ENCODE data around the gene SERINC2.
"Not testable (repeated sequence)": the region's sequence is repeated elsewhere in the genome, so short reads cannot be mapped to it uniquely, and the experiment has no call there.

SERINC2 gene

DNA sequence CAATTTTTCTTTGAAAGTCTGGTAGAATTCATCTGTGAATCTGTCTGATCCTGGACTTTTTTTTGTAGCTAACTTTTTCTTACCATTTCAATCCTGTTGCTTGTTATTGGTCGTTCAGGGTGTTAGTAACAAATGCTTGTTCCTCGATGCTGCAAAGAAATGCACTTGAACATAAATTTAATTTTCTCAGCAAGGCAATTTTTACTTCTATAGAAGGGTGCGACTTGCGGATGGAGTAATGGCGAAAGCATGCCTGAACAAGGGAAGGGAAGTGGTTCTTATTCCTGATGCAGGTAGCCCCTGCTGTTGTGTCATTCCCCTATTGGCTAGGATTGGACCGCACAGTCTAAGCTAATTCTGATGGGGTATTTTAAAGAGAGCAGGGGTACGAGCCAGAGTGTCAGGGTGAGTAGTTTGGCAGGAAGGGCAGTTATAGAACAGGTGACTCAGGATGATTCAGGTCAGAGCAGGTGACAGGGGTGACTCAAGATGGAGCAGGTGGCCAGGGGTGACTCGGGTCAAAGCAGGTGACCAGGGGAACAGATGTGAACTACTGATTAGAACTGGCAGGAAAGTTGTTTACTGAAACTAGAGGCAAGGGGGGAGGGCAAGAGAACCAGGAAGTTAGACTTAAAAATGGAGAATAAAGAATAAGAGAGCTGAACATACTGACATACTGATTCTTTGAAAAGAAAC lies 40.5 kb downstream of the SERINC2 start:
- TF ChIP-seq, protein P1, sequence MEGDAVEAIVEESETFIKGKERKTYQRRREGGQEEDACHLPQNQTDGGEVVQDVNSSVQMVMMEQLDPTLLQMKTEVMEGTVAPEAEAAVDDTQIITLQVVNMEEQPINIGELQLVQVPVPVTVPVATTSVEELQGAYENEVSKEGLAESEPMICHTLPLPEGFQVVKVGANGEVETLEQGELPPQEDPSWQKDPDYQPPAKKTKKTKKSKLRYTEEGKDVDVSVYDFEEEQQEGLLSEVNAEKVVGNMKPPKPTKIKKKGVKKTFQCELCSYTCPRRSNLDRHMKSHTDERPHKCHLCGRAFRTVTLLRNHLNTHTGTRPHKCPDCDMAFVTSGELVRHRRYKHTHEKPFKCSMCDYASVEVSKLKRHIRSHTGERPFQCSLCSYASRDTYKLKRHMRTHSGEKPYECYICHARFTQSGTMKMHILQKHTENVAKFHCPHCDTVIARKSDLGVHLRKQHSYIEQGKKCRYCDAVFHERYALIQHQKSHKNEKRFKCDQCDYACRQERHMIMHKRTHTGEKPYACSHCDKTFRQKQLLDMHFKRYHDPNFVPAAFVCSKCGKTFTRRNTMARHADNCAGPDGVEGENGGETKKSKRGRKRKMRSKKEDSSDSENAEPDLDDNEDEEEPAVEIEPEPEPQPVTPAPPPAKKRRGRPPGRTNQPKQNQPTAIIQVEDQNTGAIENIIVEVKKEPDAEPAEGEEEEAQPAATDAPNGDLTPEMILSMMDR (IDR thresholded peaks at IDR 0.05; ENCODE audit: low read depth, low read length): no peak
- DNase-seq (ENCODE audit: extremely low read depth, low read depth): no peak

GRCh38 chr1:31458287-31458896 lies 45.4 kb downstream of the SERINC2 start:
- DNase-seq (ENCODE audit: extremely low read depth, low read depth): no peak
- TF ChIP-seq, protein P1 (IDR thresholded peaks at IDR 0.05; ENCODE audit: low read depth, low read length): no peak

GRCh38 chr1:31460027-31460426 lies 47.0 kb downstream of the SERINC2 start:
- no peak for DNase-seq (ENCODE audit: extremely low read depth, low read depth)
- TF ChIP-seq, protein P1 (IDR thresholded peaks at IDR 0.05; ENCODE audit: low read depth, low read length): peak; percentile 17

DNA sequence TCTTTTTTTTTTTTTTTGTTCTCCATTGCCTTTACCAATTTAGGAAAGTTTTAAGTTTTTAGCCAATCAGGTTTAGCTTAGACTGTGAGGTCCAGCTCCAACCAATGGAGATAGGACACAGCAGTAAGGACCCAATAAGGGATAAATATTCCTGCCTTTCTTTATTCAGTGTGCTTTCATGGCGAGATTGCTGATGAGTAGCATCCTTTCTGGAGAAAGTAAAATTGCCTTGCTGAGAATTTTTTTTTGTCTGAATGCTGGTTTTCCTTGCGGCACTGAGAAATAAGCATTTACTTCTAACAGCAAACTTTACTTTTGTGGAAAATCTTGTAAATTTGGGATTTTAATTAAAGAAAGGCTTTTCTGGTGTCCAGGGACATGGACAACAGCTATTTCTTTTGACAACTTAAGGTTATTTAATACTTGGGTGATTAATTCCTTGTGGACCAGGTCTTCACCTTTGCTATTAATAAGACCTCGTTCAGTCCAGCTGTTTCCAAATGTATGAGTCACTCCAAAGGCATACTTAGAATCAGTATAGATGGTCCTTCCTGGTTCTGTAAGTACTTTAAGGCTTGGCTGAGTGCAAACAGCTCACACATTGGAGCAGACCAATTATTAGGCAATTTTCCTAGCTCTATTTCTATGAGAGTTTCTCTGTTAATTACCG lies 54.1 kb downstream of the SERINC2 start:
- DNase-seq (ENCODE audit: extremely low read depth, low read depth): no peak
- TF ChIP-seq, protein P1 (IDR thresholded peaks at IDR 0.05; ENCODE audit: low read depth, low read length): no peak

GRCh38 chr1:31470794-31471315 lies 57.8 kb downstream of the SERINC2 start:
- no peak for DNase-seq (ENCODE audit: extremely low read depth, low read depth)
- TF ChIP-seq, protein P1 (IDR thresholded peaks at IDR 0.05; ENCODE audit: low read depth, low read length): no peak

DNA sequence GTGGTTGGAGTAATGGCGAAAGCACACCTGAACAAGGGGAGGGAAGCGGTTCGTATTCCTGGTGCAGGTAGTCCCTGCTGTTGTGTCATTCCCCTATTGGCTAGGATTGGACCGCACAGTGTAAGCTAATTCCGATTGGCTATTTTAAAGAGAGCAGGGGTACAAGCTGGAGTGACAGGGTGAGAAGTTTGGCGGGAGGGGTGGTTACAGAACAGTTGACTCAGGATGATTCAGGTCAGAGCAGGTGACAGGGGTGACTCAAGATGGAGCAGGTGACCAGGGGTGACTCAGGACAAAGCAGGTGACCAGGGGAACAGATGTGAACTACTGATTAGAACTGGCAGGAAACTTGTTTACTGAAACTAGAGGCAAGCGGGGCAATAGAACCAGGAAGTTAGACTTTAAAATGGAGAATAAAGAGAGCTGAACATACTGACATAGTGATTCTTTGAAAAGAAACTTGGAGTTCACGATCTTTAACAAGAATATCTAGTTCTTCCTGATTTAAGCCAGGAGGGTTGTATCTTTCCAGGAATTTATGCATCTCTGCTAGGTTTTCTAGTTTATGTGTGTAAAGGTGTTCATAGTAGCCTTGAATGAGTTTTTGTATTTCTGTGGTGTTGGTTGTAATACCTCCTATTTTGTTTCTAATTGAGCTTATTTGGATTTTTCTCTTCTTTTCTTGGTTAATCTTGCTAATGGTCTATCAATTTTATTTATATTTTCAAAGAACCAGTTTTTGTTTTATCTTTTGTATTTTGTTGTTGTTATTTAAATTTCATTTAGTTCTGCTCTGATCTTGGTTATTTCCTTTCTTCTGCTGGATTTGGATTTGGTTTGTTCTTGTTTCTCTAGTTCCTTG lies 58.7 kb downstream of the SERINC2 start:
- not testable (repeated sequence) for DNase-seq (ENCODE audit: extremely low read depth, low read depth)

GRCh38 chr1:31472314-31472651 lies 59.3 kb downstream of the SERINC2 start:
- not testable (repeated sequence) for DNase-seq (ENCODE audit: extremely low read depth, low read depth)

DNA sequence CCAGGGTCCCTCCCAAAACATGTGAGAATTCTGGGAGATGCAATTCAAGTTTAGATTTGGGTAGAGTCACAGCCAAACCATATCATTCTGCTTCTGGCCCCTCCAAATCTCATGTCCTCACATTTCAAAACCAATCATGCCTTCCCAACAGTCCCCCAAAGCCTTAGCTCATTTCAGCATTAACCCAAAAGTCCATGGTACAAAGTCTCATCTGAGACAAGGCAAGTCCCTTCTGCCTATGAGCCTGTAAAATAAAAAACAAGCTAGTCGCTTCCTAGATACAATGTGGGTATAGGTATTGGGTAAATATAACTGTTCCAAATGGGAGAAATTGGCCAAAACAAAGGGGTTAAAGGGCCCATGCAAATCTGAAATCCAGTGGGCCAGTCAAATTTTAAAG lies 59.7 kb downstream of the SERINC2 start:
- not testable (repeated sequence) for DNase-seq (ENCODE audit: extremely low read depth, low read depth)

DNA sequence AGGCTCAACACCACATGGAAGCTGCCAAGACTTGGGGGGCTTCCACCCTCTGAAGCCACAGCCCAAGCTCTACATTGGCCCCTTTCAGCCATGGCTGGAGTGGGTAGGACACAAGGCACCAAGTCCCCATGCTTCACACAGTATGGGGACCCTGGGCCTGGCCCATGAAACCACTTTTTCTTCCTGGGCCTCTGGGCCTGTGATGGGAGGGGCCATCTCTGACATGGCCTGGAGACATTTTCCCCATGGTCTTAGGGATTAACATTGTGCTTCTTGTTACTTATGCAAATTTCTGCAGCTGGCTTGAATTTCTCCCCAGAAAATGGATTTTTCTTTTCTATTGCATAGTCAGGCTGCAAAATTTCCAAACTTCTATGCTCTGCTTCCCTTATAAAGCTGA lies 60.5 kb downstream of the SERINC2 start:
- DNase-seq (ENCODE audit: extremely low read depth, low read depth): not testable (repeated sequence)

- DNase-seq (ENCODE audit: extremely low read depth, low read depth): not testable (repeated sequence)
Observed at GRCh38 chr1:31474567-31474966, 61.6 kb downstream of the SERINC2 start.
